ENCODE measurements around the gene DNAH2.

Gene DNAH2

GRCh38 chr17:7767004-7767403, 49.5 kb downstream of the DNAH2 start:
- Histone ChIP-seq H3K4me3 (ENCODE audit: low read depth in 1 of 2, low read length in 2 of 2) (no peak overlapping the region), H3K27me3 (ENCODE audit: control insufficient read depth in 1 of 2, insufficient read depth in 2 of 2, low read length in 2 of 2) (no peaks in the 10 kb centered on the region), H3K9me3 (ENCODE audit: low read length) (no peaks in the 10 kb centered on the region), H3K36me3 (ENCODE audit: insufficient read depth, low read length) (no peaks in the 10 kb centered on the region), H3K4me1 (ENCODE audit: insufficient read depth, low read length) (no peaks in the 10 kb centered on the region), H3K9ac (ENCODE audit: low read length) (no peak overlapping the region), H3K27ac (ENCODE audit: low read depth, low read length) (no peak overlapping the region)

GRCh38 chr17:7767405-7768021, 50.0 kb downstream of the DNAH2 start:
- H3K4me3 ChIP-seq (ENCODE audit: low read depth in 1 of 2, low read length in 2 of 2): no peak overlapping the region
- H3K27ac ChIP-seq (ENCODE audit: low read depth, low read length): no peak overlapping the region
- no peaks in the 10 kb centered on the region for H3K36me3 ChIP-seq (ENCODE audit: insufficient read depth, low read length)
- H3K4me1 ChIP-seq (ENCODE audit: insufficient read depth, low read length): no peaks in the 10 kb centered on the region
- H3K9ac ChIP-seq (ENCODE audit: low read length): no peak overlapping the region
- no peaks in the 10 kb centered on the region for H3K27me3 ChIP-seq (ENCODE audit: control insufficient read depth in 1 of 2, insufficient read depth in 2 of 2, low read length in 2 of 2)
- no peaks in the 10 kb centered on the region for H3K9me3 ChIP-seq (ENCODE audit: low read length)

- no peaks in the 10 kb centered on the region for H3K36me3 ChIP-seq (ENCODE audit: insufficient read depth, low read length)
- no peaks in the 10 kb centered on the region for H3K9me3 ChIP-seq (ENCODE audit: low read length)
- no peaks in the 10 kb centered on the region for H3K27me3 ChIP-seq (ENCODE audit: control insufficient read depth in 1 of 2, insufficient read depth in 2 of 2, low read length in 2 of 2)
- no peak overlapping the region for H3K27ac ChIP-seq (ENCODE audit: low read depth, low read length)
- H3K4me1 ChIP-seq (ENCODE audit: insufficient read depth, low read length): no peaks in the 10 kb centered on the region
- no peak overlapping the region for H3K9ac ChIP-seq (ENCODE audit: low read length)
- no peak overlapping the region for H3K4me3 ChIP-seq (ENCODE audit: low read depth in 1 of 2, low read length in 2 of 2)
These were observed 52.3 kb downstream of the DNAH2 start for GRCh38 chr17:7769854-7770253.

GRCh38 chr17:7774055-7774521, 56.5 kb downstream of the DNAH2 start:
- no peaks in the 10 kb centered on the region for H3K9me3 ChIP-seq (ENCODE audit: low read length)
- no peak overlapping the region for H3K4me3 ChIP-seq (ENCODE audit: low read depth in 1 of 2, low read length in 2 of 2)
- no peak overlapping the region for H3K27ac ChIP-seq (ENCODE audit: low read depth, low read length)
- no peaks in the 10 kb centered on the region for H3K27me3 ChIP-seq (ENCODE audit: control insufficient read depth in 1 of 2, insufficient read depth in 2 of 2, low read length in 2 of 2)
- no peaks in the 10 kb centered on the region for H3K36me3 ChIP-seq (ENCODE audit: insufficient read depth, low read length)
- H3K4me1 ChIP-seq (ENCODE audit: insufficient read depth, low read length): no peaks in the 10 kb centered on the region
- H3K9ac ChIP-seq (ENCODE audit: low read length): no peak overlapping the region

- Histone ChIP-seq H3K27ac (ENCODE audit: low read depth, low read length) (no peak overlapping the region), H3K27me3 (ENCODE audit: control insufficient read depth in 1 of 2, insufficient read depth in 2 of 2, low read length in 2 of 2) (no peaks in the 10 kb centered on the region), H3K9ac (ENCODE audit: low read length) (no peak overlapping the region), H3K4me1 (ENCODE audit: insufficient read depth, low read length) (no peaks in the 10 kb centered on the region), H3K4me3 (ENCODE audit: low read depth in 1 of 2, low read length in 2 of 2) (no peak overlapping the region), H3K36me3 (ENCODE audit: insufficient read depth, low read length) (no peaks in the 10 kb centered on the region), H3K9me3 (ENCODE audit: low read length) (no peaks in the 10 kb centered on the region)
These were observed 57.5 kb downstream of the DNAH2 start for GRCh38 chr17:7775051-7775450.

GRCh38 chr17:7777017-7777416, 59.5 kb downstream of the DNAH2 start:
- H3K27ac ChIP-seq (ENCODE audit: low read depth, low read length): no peak overlapping the region
- no peak overlapping the region for H3K9ac ChIP-seq (ENCODE audit: low read length)
- H3K36me3 ChIP-seq (ENCODE audit: insufficient read depth, low read length): no peaks in the 10 kb centered on the region
- no peaks in the 10 kb centered on the region for H3K4me1 ChIP-seq (ENCODE audit: insufficient read depth, low read length)
- H3K4me3 ChIP-seq (ENCODE audit: low read depth in 1 of 2, low read length in 2 of 2): no peak overlapping the region
- no peaks in the 10 kb centered on the region for H3K9me3 ChIP-seq (ENCODE audit: low read length)
- H3K27me3 ChIP-seq (ENCODE audit: control insufficient read depth in 1 of 2, insufficient read depth in 2 of 2, low read length in 2 of 2): no peaks in the 10 kb centered on the region

GRCh38 chr17:7780736-7781135, 63.2 kb downstream of the DNAH2 start:
- Histone ChIP-seq H3K9me3 (ENCODE audit: low read length) (no peaks in the 10 kb centered on the region), H3K9ac (ENCODE audit: low read length) (no peak overlapping the region), H3K36me3 (ENCODE audit: insufficient read depth, low read length) (no peaks in the 10 kb centered on the region), H3K27me3 (ENCODE audit: control insufficient read depth in 1 of 2, insufficient read depth in 2 of 2, low read length in 2 of 2) (no peaks in the 10 kb centered on the region), H3K4me3 (ENCODE audit: low read depth in 1 of 2, low read length in 2 of 2) (no peak overlapping the region), H3K4me1 (ENCODE audit: insufficient read depth, low read length) (no peaks in the 10 kb centered on the region), H3K27ac (ENCODE audit: low read depth, low read length) (no peak overlapping the region)

- Histone ChIP-seq H3K9ac (ENCODE audit: low read length) (no peak overlapping the region), H3K27ac (ENCODE audit: low read depth, low read length) (no peak overlapping the region), H3K27me3 (ENCODE audit: control insufficient read depth in 1 of 2, insufficient read depth in 2 of 2, low read length in 2 of 2) (no peaks in the 10 kb centered on the region), H3K4me1 (ENCODE audit: insufficient read depth, low read length) (no peaks in the 10 kb centered on the region), H3K36me3 (ENCODE audit: insufficient read depth, low read length) (no peaks in the 10 kb centered on the region), H3K9me3 (ENCODE audit: low read length) (no peaks in the 10 kb centered on the region), H3K4me3 (ENCODE audit: low read depth in 1 of 2, low read length in 2 of 2) (no peak overlapping the region)
These were observed 63.9 kb downstream of the DNAH2 start for GRCh38 chr17:7781429-7781828.

GRCh38 chr17:7782240-7782639, 64.7 kb downstream of the DNAH2 start:
- Histone ChIP-seq H3K27me3 (ENCODE audit: control insufficient read depth in 1 of 2, insufficient read depth in 2 of 2, low read length in 2 of 2) (no peaks in the 10 kb centered on the region), H3K9ac (ENCODE audit: low read length) (no peak overlapping the region), H3K4me1 (ENCODE audit: insufficient read depth, low read length) (no peaks in the 10 kb centered on the region), H3K27ac (ENCODE audit: low read depth, low read length) (no peak overlapping the region), H3K9me3 (ENCODE audit: low read length) (no peaks in the 10 kb centered on the region), H3K36me3 (ENCODE audit: insufficient read depth, low read length) (no peaks in the 10 kb centered on the region), H3K4me3 (ENCODE audit: low read depth in 1 of 2, low read length in 2 of 2) (no peak overlapping the region)

GRCh38 chr17:7786866-7787265, 69.3 kb downstream of the DNAH2 start:
- Histone ChIP-seq H3K36me3 (ENCODE audit: insufficient read depth, low read length) (no peaks in the 10 kb centered on the region), H3K4me3 (ENCODE audit: low read depth in 1 of 2, low read length in 2 of 2) (no peak overlapping the region), H3K9ac (ENCODE audit: low read length) (no peak overlapping the region), H3K9me3 (ENCODE audit: low read length) (no peaks in the 10 kb centered on the region), H3K4me1 (ENCODE audit: insufficient read depth, low read length) (no peaks in the 10 kb centered on the region), H3K27me3 (ENCODE audit: control insufficient read depth in 1 of 2, insufficient read depth in 2 of 2, low read length in 2 of 2) (no peaks in the 10 kb centered on the region), H3K27ac (ENCODE audit: low read depth, low read length) (no peak overlapping the region)

- Histone ChIP-seq H3K27me3 (ENCODE audit: control insufficient read depth in 1 of 2, insufficient read depth in 2 of 2, low read length in 2 of 2) (no peaks in the 10 kb centered on the region), H3K27ac (ENCODE audit: low read depth, low read length) (no peak overlapping the region), H3K36me3 (ENCODE audit: insufficient read depth, low read length) (no peaks in the 10 kb centered on the region), H3K9me3 (ENCODE audit: low read length) (no peaks in the 10 kb centered on the region), H3K9ac (ENCODE audit: low read length) (no peak overlapping the region), H3K4me3 (ENCODE audit: low read depth in 1 of 2, low read length in 2 of 2) (no peak overlapping the region), H3K4me1 (ENCODE audit: insufficient read depth, low read length) (no peaks in the 10 kb centered on the region)
These were observed 71.6 kb downstream of the DNAH2 start for GRCh38 chr17:7789131-7789530.

- H3K27ac ChIP-seq (ENCODE audit: low read depth, low read length): no peak overlapping the region
- no peaks in the 10 kb centered on the region for H3K36me3 ChIP-seq (ENCODE audit: insufficient read depth, low read length)
- no peak overlapping the region for H3K4me3 ChIP-seq (ENCODE audit: low read depth in 1 of 2, low read length in 2 of 2)
- H3K27me3 ChIP-seq (ENCODE audit: control insufficient read depth in 1 of 2, insufficient read depth in 2 of 2, low read length in 2 of 2): no peaks in the 10 kb centered on the region
- no peaks in the 10 kb centered on the region for H3K4me1 ChIP-seq (ENCODE audit: insufficient read depth, low read length)
- H3K9me3 ChIP-seq (ENCODE audit: low read length): no peaks in the 10 kb centered on the region
- no peak overlapping the region for H3K9ac ChIP-seq (ENCODE audit: low read length)
These were observed 72.6 kb downstream of the DNAH2 start for GRCh38 chr17:7790150-7790549.
